Esophagus squamous epithelium (tissue), 5 donors: ENCODE data around the gene CAPN12. TPM values are rescaled to one million over a fixed set of nuclear protein-coding genes. Genes with fewer than 3 reads are reported as not detected.

Experiments
- DNase-seq: peaks from one replicate; lab custom pipeline; 2025; lab: John Stamatoyannopoulos, UW
- H3K27ac ChIP-seq, 4 donors: fragments of 200-600 bp; sonication (generic); one replicate each; pipeline ENCODE4 v1.5.1; 2016 to 2019; ENCODE audit warnings: mild to moderate bottlenecking in 1 of 4
- H3K27me3 ChIP-seq, 4 donors: fragments of 200-600 bp; sonication (generic); 1 replicate in 3 of 4; 2 replicates in 1 of 4; pipeline versions ENCODE4 v1.5.1 to v1.6.0; 2017 to 2021; ENCODE audit warnings: antibody characterized with exemption in 1 of 4
- H3K36me3 ChIP-seq, 3 donors: fragments of 200-600 bp; sonication (generic); one replicate each; pipeline ENCODE4 v1.5.1; 2016 to 2019
- H3K4me1 ChIP-seq, 3 donors: fragments of 200-600 bp; sonication (generic); one replicate each; pipeline ENCODE4 v1.5.1; 2017 to 2019
- H3K4me3 ChIP-seq, 4 donors: fragments of 200-600 bp; sonication (generic); 1 replicate in 3 of 4; 2 replicates in 1 of 4; pipeline ENCODE4 v1.5.1; 2016 to 2019; ENCODE audit warnings: mild to moderate bottlenecking in 2 of 4, moderate library complexity in 1 of 4
- H3K9me3 ChIP-seq, 3 donors: fragments of 200-600 bp; sonication (generic); one replicate each; pipeline ENCODE4 v1.5.1; 2016 to 2019
- CTCF ChIP-seq, 6 experiments: fragments of 450-650 bp in 4 of 6; fragments of 200-600 bp in 2 of 6; sonication (generic) in 2 of 6; IDR thresholded peaks; one replicate each; pipeline ENCODE4 v1.5.1; 2016 to 2019; ENCODE audit warnings: antibody characterized with exemption in 6 of 6, mild to moderate bottlenecking in 4 of 6, moderate library complexity in 4 of 6
- POLR2A ChIP-seq, 4 donors: fragments of 450-650 bp; IDR thresholded peaks; one replicate each; pipeline ENCODE4 v1.6.1; 2017; ENCODE audit warnings: antibody characterized with exemption in 4 of 4, mild to moderate bottlenecking in 4 of 4, moderate library complexity in 3 of 4
- WGBS, 2 donors: methylation state at CpG; one replicate each; pipeline ENCODE4 v1.1.5; 2018; 5-methylcytosine and 5-hydroxymethylcytosine counted together
- intact Hi-C: fragments of 100-400 bp; cut with DNase I; formaldehyde crosslinking; loops from one replicate; pipeline ENCODE4 v1.15.0; 2022
- total RNA-seq, 4 donors: library from RNA; depleted of rRNA; stranded (reverse); fragments of >200 nt; gene quantifications; one replicate each; pipeline ENCODE4 v1.1.0, GENCODE V29; 2016
- donor health status: DM: yes; HTN: yes; CAD: no.

The CAPN12 gene
- total RNA-seq, 4 donors from 2014 or later, result 1.5 to 4.2 (median 1.8) TPM

- H3K4me1 ChIP-seq, result peaks cover 71 to 99% (median 99%) of the 10 kb centered on the region in 3 donors
- peak overlapping the region; percentile 68 to 99 (median 94) for H3K27ac ChIP-seq
- DNase-seq, result no peak
- H3K4me3 ChIP-seq, result no peak overlapping the region
- TF ChIP-seq CTCF (IDR thresholded peaks at IDR 0.05), result no peak
- TF ChIP-seq POLR2A (IDR thresholded peaks at IDR 0.05), result no peak
- H3K27me3 ChIP-seq, result no peaks in the 10 kb centered on the region
- intact Hi-C loops, result no loop called here
- H3K9me3 ChIP-seq, result no peaks in the 10 kb centered on the region
- 56 to 87% methylated on average over 4 to 5 of the region's 6 CpGs for WGBS, 2 donors
- peaks cover 0 to 90% (median 24%) of the 10 kb centered on the region in 3 donors for H3K36me3 ChIP-seq
Measured at GRCh38 chr19:38696729-38697055, 47.6 kb downstream of the CAPN12 start.

- H3K36me3 ChIP-seq, result peaks cover 0 to 87% (median 18%) of the 10 kb centered on the region in 3 donors
- DNase-seq, result no peak
Measured at GRCh38 chr19:38695832-38696728, 48.2 kb downstream of the CAPN12 start.

DNA sequence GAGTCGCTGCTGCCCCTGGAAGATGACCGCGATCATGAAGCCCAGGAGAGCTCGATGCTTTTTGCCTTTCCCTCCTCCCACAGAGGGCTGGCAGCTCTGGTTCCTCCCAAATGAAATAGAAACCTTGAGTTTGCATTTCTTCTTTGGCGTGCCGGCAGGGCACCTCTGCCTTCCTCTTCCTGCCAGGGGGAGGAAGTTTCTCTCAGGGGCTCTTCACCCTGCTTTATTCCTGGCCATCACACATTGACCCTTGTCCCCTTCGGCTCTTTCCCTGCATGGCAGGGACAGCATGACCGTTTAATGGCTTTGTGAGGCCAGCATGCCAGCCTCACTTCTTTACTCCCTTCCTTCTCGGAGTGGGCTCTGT is 49.0 kb downstream of the CAPN12 start:
- no peak overlapping the region for H3K4me3 ChIP-seq
- intact Hi-C loops, result no loop called here
- H3K4me1 ChIP-seq, result peaks cover 73 to 94% (median 91%) of the 10 kb centered on the region in 3 donors
- TF ChIP-seq POLR2A (IDR thresholded peaks at IDR 0.05) (no peak), CTCF (IDR thresholded peaks at IDR 0.05) (no peak)
- H3K27me3 ChIP-seq, result no peaks in the 10 kb centered on the region
- WGBS, 2 donors, result 59 to 67% methylated on average over 9 of the region's 9 CpGs
- DNase-seq, result no peak
- peaks cover 0 to 82% (median 11%) of the 10 kb centered on the region in 3 donors for H3K36me3 ChIP-seq
- peak overlapping the region; percentile 78 to 99 (median 94) for H3K27ac ChIP-seq
- H3K9me3 ChIP-seq, result no peaks in the 10 kb centered on the region

More at GRCh38 chr19:38695832-38696728, 48.2 kb downstream of the CAPN12 start:
- Histone ChIP-seq H3K27me3 (no peaks in the 10 kb centered on the region), H3K27ac (peak overlapping the region; percentile 78 to 99 (median 94)), H3K9me3 (no peaks in the 10 kb centered on the region), H3K4me3 (no peak overlapping the region), H3K4me1 (peaks cover 73 to 98% (median 98%) of the 10 kb centered on the region in 3 donors)
- TF ChIP-seq POLR2A (IDR thresholded peaks at IDR 0.05) (no peak), CTCF (IDR thresholded peaks at IDR 0.05) (no peak)
- whole genome bisulfite sequencing, 2 donors, result 73 to 85% methylated on average over 21 to 22 of the region's 22 CpGs
- intact Hi-C loops, result no loop called here

- peak overlapping the region in 1 of 4 donors; percentile 19 for H3K4me3 ChIP-seq
- no peak for DNase-seq
- H3K9me3 ChIP-seq, result no peaks in the 10 kb centered on the region
- no peak for TF ChIP-seq CTCF (IDR thresholded peaks at IDR 0.05)
- peak in 1 of 4 donors; percentile 5 for TF ChIP-seq POLR2A (IDR thresholded peaks at IDR 0.05)
- WGBS, 2 donors, result 35 to 53% methylated on average over 12 to 18 of the region's 19 CpGs
- H3K27me3 ChIP-seq, result no peaks in the 10 kb centered on the region
- H3K36me3 ChIP-seq, result peaks cover 0 to 82% (median 8%) of the 10 kb centered on the region in 3 donors
- intact Hi-C loops, result no loop called here
- H3K27ac ChIP-seq, result peak overlapping the region; percentile 78 to 99 (median 94)
- peaks cover 60 to 89% (median 84%) of the 10 kb centered on the region in 3 donors for H3K4me1 ChIP-seq
Measured at GRCh38 chr19:38693380-38694223, 50.7 kb downstream of the CAPN12 start.
